SK-N-SH treated with all-trans-retinoic acid at 6 μM for 48 hours (cell line): ENCODE measurements around the gene GAD1.

ENCODE experiments used
- BACH2 ChIP-seq: fragments of 250-450 bp; sonication (Bioruptor Pico); IDR thresholded peaks from 2 replicates; pipeline ENCODE4 v1.9.0; 2021; ENCODE audit warnings: mild to moderate bottlenecking, borderline replicate concordance
- CSDC2 ChIP-seq: fragments of 250-450 bp; sonication (Bioruptor Pico); IDR thresholded peaks from 2 replicates; pipeline ENCODE4 v1.5.0; 2020; ENCODE audit warnings: mild to moderate bottlenecking, moderate library complexity
- ISL1 ChIP-seq: fragments of 250-450 bp; sonication (Bioruptor Pico); IDR thresholded peaks from 2 replicates; pipeline ENCODE4 v2.1.2; 2022; ENCODE audit warnings: mild to moderate bottlenecking, moderate library complexity
- OSR1 ChIP-seq: fragments of 250-450 bp; sonication (Bioruptor Pico); IDR thresholded peaks from 2 replicates; pipeline ENCODE4 v1.8.0; 2022; ENCODE audit warnings: moderate library complexity, mild to moderate bottlenecking, inconsistent platforms
- PPARA ChIP-seq: fragments of 250-450 bp; sonication (Bioruptor Pico); IDR thresholded peaks from 2 replicates; pipeline ENCODE4 v1.5.0; 2020; ENCODE audit warnings: mild to moderate bottlenecking, borderline replicate concordance
- RARB ChIP-seq: fragments of 250-450 bp; sonication (Bioruptor Pico); IDR thresholded peaks from 2 replicates; pipeline ENCODE4 v1.8.0; 2021; ENCODE audit warnings: mild to moderate bottlenecking, moderate library complexity
- ZFP3 ChIP-seq: fragments of 250-450 bp; sonication (Bioruptor Pico); IDR thresholded peaks from 2 replicates; pipeline ENCODE4 v1.5.0; 2020; ENCODE audit warnings: mild to moderate bottlenecking, moderate library complexity
- TF ChIP-seq, protein P1 (sequence below): fragments of 250-450 bp; sonication (Bioruptor Pico); IDR thresholded peaks from 2 replicates; pipeline ENCODE4 v1.5.1; 2021; ENCODE audit warnings: mild to moderate bottlenecking, moderate library complexity

- TF ChIP-seq ZFP3 (CRISPR knock-in tag) (no peak), CSDC2 (no peak), PPARA (CRISPR knock-in tag) (no peak), ISL1 (CRISPR knock-in tag) (no peak), OSR1 (CRISPR knock-in tag) (no peak), BACH2 (no peak), RARB (CRISPR knock-in tag) (no peak)
- TF ChIP-seq, protein P1, sequence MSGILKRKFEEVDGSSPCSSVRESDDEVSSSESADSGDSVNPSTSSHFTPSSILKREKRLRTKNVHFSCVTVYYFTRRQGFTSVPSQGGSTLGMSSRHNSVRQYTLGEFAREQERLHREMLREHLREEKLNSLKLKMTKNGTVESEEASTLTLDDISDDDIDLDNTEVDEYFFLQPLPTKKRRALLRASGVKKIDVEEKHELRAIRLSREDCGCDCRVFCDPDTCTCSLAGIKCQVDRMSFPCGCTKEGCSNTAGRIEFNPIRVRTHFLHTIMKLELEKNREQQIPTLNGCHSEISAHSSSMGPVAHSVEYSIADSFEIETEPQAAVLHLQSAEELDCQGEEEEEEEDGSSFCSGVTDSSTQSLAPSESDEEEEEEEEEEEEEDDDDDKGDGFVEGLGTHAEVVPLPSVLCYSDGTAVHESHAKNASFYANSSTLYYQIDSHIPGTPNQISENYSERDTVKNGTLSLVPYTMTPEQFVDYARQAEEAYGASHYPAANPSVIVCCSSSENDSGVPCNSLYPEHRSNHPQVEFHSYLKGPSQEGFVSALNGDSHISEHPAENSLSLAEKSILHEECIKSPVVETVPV (CRISPR knock-in tag): no peak
These were observed 45.2 kb upstream of the GAD1 start for GRCh38 chr2:170771421-170771937.
